Caco-2 (cell line): ENCODE measurements around the gene EMILIN1. TPM values are rescaled to one million over a fixed set of nuclear protein-coding genes. Genes with fewer than 3 reads are reported as not detected.

Experiments used
- BruUV-seq: library from RNA; stranded (reverse); fragments of 400-500 nt; replicated peaks from 2 replicates; lab custom pipeline; 2021; lab: Mats Ljungman, UMichigan
- CTCF ChIA-PET: fragments of 300-600 bp; sonication (Branson Sonifier 250); formaldehyde crosslinking; loops from one replicate; lab custom pipeline; 2022; ENCODE audit warnings: antibody characterized with exemption; lab: Charles Lee
- POLR2A ChIA-PET: fragments of 300-600 bp; sonication (Branson Sonifier 250); formaldehyde crosslinking; loops from one replicate; lab custom pipeline; 2022; ENCODE audit warnings: antibody characterized with exemption; lab: Charles Lee
- DNase-seq, 2 experiments: peaks; one replicate each; pipeline versions ENCODE4 v3.0.0 to v3.0.0-alpha.2; 2020 to 2022
- H3K27me3 ChIP-seq: replicated peaks from 2 replicates; pipeline ENCODE4 v1.6.0; 2011; ENCODE audit warnings: low read length; ENCODE audit not compliant: control insufficient read depth, insufficient read depth
- H3K36me3 ChIP-seq: 2 replicates; pipeline ENCODE4 v1.5.1; 2011; ENCODE audit warnings: low read length; ENCODE audit not compliant: control insufficient read depth, insufficient read depth
- H3K4me1 ChIP-seq: fragments of 250-450 bp; sonication (Bioruptor Pico); 2 replicates; pipeline ENCODE4 v1.5.1; 2020; ENCODE audit warnings: mild to moderate bottlenecking
- H3K4me3 ChIP-seq: 2 replicates; pipeline ENCODE4 v1.5.1; 2011; ENCODE audit warnings: low read depth, mild to moderate bottlenecking, control low read depth, low read length
- H3K9me3 ChIP-seq: fragments of 250-450 bp; sonication (Bioruptor Pico); 2 replicates; pipeline ENCODE4 v1.5.1; 2020; ENCODE audit warnings: mild to moderate bottlenecking, moderate library complexity
- H3K27ac Mint-ChIP-seq: one replicate; pipeline ENCODE4 v1.8.0; 2022; ENCODE audit warnings: mixed read lengths; ENCODE audit not compliant: unreplicated experiment
- H3K27me3 Mint-ChIP-seq: one replicate; pipeline ENCODE4 v1.8.0; 2022; ENCODE audit warnings: mixed read lengths; ENCODE audit not compliant: insufficient read depth, unreplicated experiment
- H3K36me3 Mint-ChIP-seq: one replicate; pipeline ENCODE4 v1.8.0; 2022; ENCODE audit warnings: mild to moderate bottlenecking, mixed read lengths; ENCODE audit not compliant: insufficient read depth, unreplicated experiment
- H3K4me1 Mint-ChIP-seq: one replicate; pipeline ENCODE4 v1.8.0; 2022; ENCODE audit warnings: low read depth, mixed read lengths; ENCODE audit not compliant: unreplicated experiment
- H3K4me3 Mint-ChIP-seq: one replicate; pipeline ENCODE4 v1.8.0; 2022; ENCODE audit warnings: mild to moderate bottlenecking, moderate library complexity, mixed read lengths; ENCODE audit not compliant: unreplicated experiment
- H3K9me3 Mint-ChIP-seq: one replicate; pipeline ENCODE4 v1.8.0; 2022; ENCODE audit warnings: mixed read lengths; ENCODE audit not compliant: unreplicated experiment
- intact Hi-C: fragments of 100-400 bp; cut with micrococcal nuclease; formaldehyde crosslinking; loops from one replicate; pipeline ENCODE4 v1.10.0; 2022; ENCODE audit not compliant: unreplicated experiment
- total RNA-seq: library from RNA; stranded (reverse); gene quantifications from 2 replicates; pipeline ENCODE4 v1.2.3, GENCODE V29; 2022
- TF ChIP-seq, protein P1 (sequence below), 2 experiments: fragments of 200-600 bp in 1 of 2; IDR thresholded peaks; 1 replicate in 1 of 2; 2 replicates in 1 of 2; pipeline versions ENCODE4 v1.5.1 to v1.8.0; 2011 to 2022; ENCODE audit warnings: antibody characterized with exemption in 1 of 2, control low read depth in 1 of 2, inconsistent platforms in 1 of 2, low read depth in 1 of 2, low read length in 1 of 2, mild to moderate bottlenecking in 1 of 2, moderate library complexity in 1 of 2; ENCODE audit not compliant: insufficient read depth in 1 of 2, severe bottlenecking in 1 of 2, unreplicated experiment in 1 of 2

EMILIN1 gene
- total RNA-seq, 1 experiment from 2014 or later: 0.43 TPM

DNA sequence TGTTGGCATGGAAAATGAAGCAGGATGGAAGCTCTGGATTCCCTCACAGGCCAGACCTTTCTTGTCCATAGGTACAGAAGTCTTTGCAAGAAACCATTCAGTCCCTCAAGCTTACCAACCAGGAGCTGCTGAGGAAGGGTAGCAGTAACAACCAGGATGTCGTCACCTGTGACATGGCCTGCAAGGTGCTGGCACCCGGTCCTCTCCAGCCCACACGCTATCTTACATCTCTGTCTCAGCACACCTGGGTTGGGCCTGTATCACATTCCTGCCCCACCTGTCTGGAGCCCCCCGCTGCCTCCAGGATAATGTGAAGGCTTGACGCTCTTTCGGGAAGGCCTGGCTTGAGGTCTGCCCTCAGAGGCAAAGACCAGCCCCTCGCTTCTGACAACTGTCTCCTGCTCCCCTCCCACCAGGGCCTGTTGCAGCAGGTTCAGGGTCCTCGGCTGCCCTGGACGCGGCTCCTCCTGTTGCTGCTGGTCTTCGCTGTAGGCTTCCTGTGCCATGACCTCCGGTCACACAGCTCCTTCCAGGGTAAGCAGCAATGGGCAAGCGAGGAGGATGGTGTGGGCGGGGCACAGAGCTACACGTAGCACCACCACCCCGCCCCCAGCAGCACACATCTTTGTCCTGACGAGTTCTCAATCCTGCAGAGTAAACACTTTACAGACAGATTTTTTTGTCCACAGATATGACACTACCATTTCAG is 39.6 kb upstream of the EMILIN1 start:
- no TSS peak for BruUV-seq
- Histone ChIP-seq H3K4me1 (peaks cover 4% of the 10 kb centered on the region; the same call in 1 of the 2 replicates), H3K9me3 (no peaks in the 10 kb centered on the region), H3K4me3 (no peak overlapping the region), H3K36me3 (peaks cover 2% of the 10 kb centered on the region), H3K27me3 (no peaks in the 10 kb centered on the region)
- Mint-ChIP-seq H3K9me3 (no peaks in the 10 kb centered on the region), H3K4me1 (peaks cover 7% of the 10 kb centered on the region), H3K36me3 (peaks cover 43% of the 10 kb centered on the region), H3K27me3 (no peaks in the 10 kb centered on the region), H3K4me3 (no peak overlapping the region), H3K27ac (no peak overlapping the region)
- POLR2A ChIA-PET: no interaction called here
- TF ChIP-seq, protein P1, sequence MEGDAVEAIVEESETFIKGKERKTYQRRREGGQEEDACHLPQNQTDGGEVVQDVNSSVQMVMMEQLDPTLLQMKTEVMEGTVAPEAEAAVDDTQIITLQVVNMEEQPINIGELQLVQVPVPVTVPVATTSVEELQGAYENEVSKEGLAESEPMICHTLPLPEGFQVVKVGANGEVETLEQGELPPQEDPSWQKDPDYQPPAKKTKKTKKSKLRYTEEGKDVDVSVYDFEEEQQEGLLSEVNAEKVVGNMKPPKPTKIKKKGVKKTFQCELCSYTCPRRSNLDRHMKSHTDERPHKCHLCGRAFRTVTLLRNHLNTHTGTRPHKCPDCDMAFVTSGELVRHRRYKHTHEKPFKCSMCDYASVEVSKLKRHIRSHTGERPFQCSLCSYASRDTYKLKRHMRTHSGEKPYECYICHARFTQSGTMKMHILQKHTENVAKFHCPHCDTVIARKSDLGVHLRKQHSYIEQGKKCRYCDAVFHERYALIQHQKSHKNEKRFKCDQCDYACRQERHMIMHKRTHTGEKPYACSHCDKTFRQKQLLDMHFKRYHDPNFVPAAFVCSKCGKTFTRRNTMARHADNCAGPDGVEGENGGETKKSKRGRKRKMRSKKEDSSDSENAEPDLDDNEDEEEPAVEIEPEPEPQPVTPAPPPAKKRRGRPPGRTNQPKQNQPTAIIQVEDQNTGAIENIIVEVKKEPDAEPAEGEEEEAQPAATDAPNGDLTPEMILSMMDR (IDR thresholded peaks at IDR 0.05; ENCODE audit: insufficient read depth in 1 of 2, low read depth in 1 of 2, low read length in 1 of 2, severe bottlenecking in 1 of 2, unreplicated experiment in 1 of 2): no peak
- intact Hi-C loops: no loop called here
- DNase-seq: no peak
- CTCF ChIA-PET: no interaction called here

GRCh38 chr2:27039426-27039825 is 39.0 kb upstream of the EMILIN1 start:
- POLR2A ChIA-PET: no interaction called here
- H3K27ac Mint-ChIP-seq: no peak overlapping the region

GRCh38 chr2:27039871-27040270 is 38.5 kb upstream of the EMILIN1 start:
- Mint-ChIP-seq H3K27me3 (no peaks in the 10 kb centered on the region), H3K4me1 (no peaks in the 10 kb centered on the region), H3K27ac (no peak overlapping the region), H3K36me3 (peaks cover 37% of the 10 kb centered on the region), H3K4me3 (no peak overlapping the region), H3K9me3 (no peaks in the 10 kb centered on the region)
- Histone ChIP-seq H3K4me1 (no peaks in the 10 kb centered on the region), H3K4me3 (no peak overlapping the region), H3K27me3 (no peaks in the 10 kb centered on the region), H3K36me3 (peaks cover 2% of the 10 kb centered on the region), H3K9me3 (no peaks in the 10 kb centered on the region)
- ChIA-PET POLR2A (no interaction called here), CTCF (no interaction called here)
- no TSS peak for BruUV-seq
- DNase-seq: no peak
- TF ChIP-seq, protein P1 (IDR thresholded peaks at IDR 0.05; ENCODE audit: insufficient read depth in 1 of 2, low read depth in 1 of 2, low read length in 1 of 2, severe bottlenecking in 1 of 2, unreplicated experiment in 1 of 2): no peak
- intact Hi-C loops: no loop called here

More at GRCh38 chr2:27039426-27039825, 39.0 kb upstream of the EMILIN1 start:
- Mint-ChIP-seq H3K9me3 (no peaks in the 10 kb centered on the region), H3K4me3 (no peak overlapping the region), H3K4me1 (peaks cover under 1% of the 10 kb centered on the region), H3K27me3 (no peaks in the 10 kb centered on the region), H3K36me3 (peaks cover 37% of the 10 kb centered on the region)
- no peak for DNase-seq
- H3K9me3 ChIP-seq: no peaks in the 10 kb centered on the region
- H3K4me3 ChIP-seq: no peak overlapping the region
- TF ChIP-seq, protein P1 (IDR thresholded peaks at IDR 0.05; ENCODE audit: insufficient read depth in 1 of 2, low read depth in 1 of 2, low read length in 1 of 2, severe bottlenecking in 1 of 2, unreplicated experiment in 1 of 2): no peak
- BruUV-seq: no TSS peak
- no peaks in the 10 kb centered on the region for H3K4me1 ChIP-seq
- intact Hi-C loops: no loop called here
- CTCF ChIA-PET: no interaction called here
- peaks cover 2% of the 10 kb centered on the region for H3K36me3 ChIP-seq
- H3K27me3 ChIP-seq: no peaks in the 10 kb centered on the region
